Liver (tissue), 5 donors: ENCODE measurements around the gene ZNF426. TPM values are rescaled to one million over a fixed set of nuclear protein-coding genes. Genes with fewer than 3 reads are reported as not detected.

ENCODE experiments used
- MAX ChIP-seq: IDR thresholded peaks from 2 replicates; pipeline ENCODE4 v1.6.1; 2016; ENCODE audit warnings: antibody characterized with exemption
- polyA plus RNA-seq, 2 donors: library from polyadenylated mRNA; stranded (reverse) in 1 of 2; unstranded in 1 of 2; fragments of 200-250 nt in 1 of 2; fragments of >200 nt in 1 of 2; fragmentation: Nextera tagmentation in 1 of 2; extraction: Ambion mirVana in 1 of 2; gene quantifications; one replicate each; pipeline versions ENCODE4 v1.2.1 to v1.2.3, GENCODE V29; 2013 to 2015
- total RNA-seq, 2 donors: library from RNA; depleted of rRNA; stranded (reverse); fragments of >200 nt; gene quantifications; one replicate each; pipeline ENCODE4 v1.2.3, GENCODE V29; 2014
- TF ChIP-seq, protein P1 (sequence below): IDR thresholded peaks from 2 replicates; pipeline ENCODE4 v1.6.1; 2016; ENCODE audit warnings: antibody characterized with exemption, mild to moderate bottlenecking
- donor health status: healthy.
- donor health status: healthy.
- donor health status: healthy.

Gene ZNF426
- total and polyA plus RNA-seq, 4 donors = 0.75 to 6.8 (median 2.8) TPM

GRCh38 chr19:9474975-9475374, 63.5 kb downstream of the ZNF426 start (continued):
- TF ChIP-seq, protein P1, sequence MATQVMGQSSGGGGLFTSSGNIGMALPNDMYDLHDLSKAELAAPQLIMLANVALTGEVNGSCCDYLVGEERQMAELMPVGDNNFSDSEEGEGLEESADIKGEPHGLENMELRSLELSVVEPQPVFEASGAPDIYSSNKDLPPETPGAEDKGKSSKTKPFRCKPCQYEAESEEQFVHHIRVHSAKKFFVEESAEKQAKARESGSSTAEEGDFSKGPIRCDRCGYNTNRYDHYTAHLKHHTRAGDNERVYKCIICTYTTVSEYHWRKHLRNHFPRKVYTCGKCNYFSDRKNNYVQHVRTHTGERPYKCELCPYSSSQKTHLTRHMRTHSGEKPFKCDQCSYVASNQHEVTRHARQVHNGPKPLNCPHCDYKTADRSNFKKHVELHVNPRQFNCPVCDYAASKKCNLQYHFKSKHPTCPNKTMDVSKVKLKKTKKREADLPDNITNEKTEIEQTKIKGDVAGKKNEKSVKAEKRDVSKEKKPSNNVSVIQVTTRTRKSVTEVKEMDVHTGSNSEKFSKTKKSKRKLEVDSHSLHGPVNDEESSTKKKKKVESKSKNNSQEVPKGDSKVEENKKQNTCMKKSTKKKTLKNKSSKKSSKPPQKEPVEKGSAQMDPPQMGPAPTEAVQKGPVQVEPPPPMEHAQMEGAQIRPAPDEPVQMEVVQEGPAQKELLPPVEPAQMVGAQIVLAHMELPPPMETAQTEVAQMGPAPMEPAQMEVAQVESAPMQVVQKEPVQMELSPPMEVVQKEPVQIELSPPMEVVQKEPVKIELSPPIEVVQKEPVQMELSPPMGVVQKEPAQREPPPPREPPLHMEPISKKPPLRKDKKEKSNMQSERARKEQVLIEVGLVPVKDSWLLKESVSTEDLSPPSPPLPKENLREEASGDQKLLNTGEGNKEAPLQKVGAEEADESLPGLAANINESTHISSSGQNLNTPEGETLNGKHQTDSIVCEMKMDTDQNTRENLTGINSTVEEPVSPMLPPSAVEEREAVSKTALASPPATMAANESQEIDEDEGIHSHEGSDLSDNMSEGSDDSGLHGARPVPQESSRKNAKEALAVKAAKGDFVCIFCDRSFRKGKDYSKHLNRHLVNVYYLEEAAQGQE = no peak
- TF ChIP-seq MAX = no peak

Other genes with a start within 250 kb of the ZNF426 start
- gene ZNF699, start 228.8 kb downstream of the ZNF426 start, total RNA-seq = 1 to 10 TPM; 2.5 to 3.0 TPM
- 1 to 10 TPM in 1 of 2 donors, under 1 TPM in 1; 0.91 to 1.1 TPM for gene ZNF699, start 228.8 kb downstream of the ZNF426 start, polyA plus RNA-seq
- gene ZNF559, start 214.5 kb downstream of the ZNF426 start, total RNA-seq = 1 to 10 TPM; 2.6 to 6.2 TPM
- 1 to 10 TPM; 3.1 to 4.1 TPM for gene ZNF559, start 214.5 kb downstream of the ZNF426 start, polyA plus RNA-seq
- under 1 TPM; 0.51 to 0.67 TPM for gene ZNF177, start 175.6 kb downstream of the ZNF426 start, total RNA-seq
- gene ZNF177, start 175.6 kb downstream of the ZNF426 start, polyA plus RNA-seq = under 1 TPM; 0.32 to 0.40 TPM
- 10 to 100 TPM; 11.5 to 14.1 TPM for gene ZNF266, start 103.1 kb downstream of the ZNF426 start, total RNA-seq
- 1 to 10 TPM; 3.2 to 4.9 TPM for gene ZNF266, start 103.1 kb downstream of the ZNF426 start, polyA plus RNA-seq
- not detected for gene ZNF560, start 40.0 kb downstream of the ZNF426 start, total RNA-seq
- not detected for gene ZNF560, start 40.0 kb downstream of the ZNF426 start, polyA plus RNA-seq
- 10 to 100 TPM; 19.8 to 23.5 TPM for gene ZNF121, start 45.9 kb upstream of the ZNF426 start, total RNA-seq
- 1 to 10 TPM; 1.7 to 3.7 TPM for gene ZNF121, start 45.9 kb upstream of the ZNF426 start, polyA plus RNA-seq
- 10 to 100 TPM; 14.3 to 26.8 TPM for gene ZNF561, start 82.6 kb upstream of the ZNF426 start, total RNA-seq
- 10 to 100 TPM in 1 of 2 donors, 1 to 10 TPM in 1; 8.5 to 11.5 TPM for gene ZNF561, start 82.6 kb upstream of the ZNF426 start, polyA plus RNA-seq
- gene ZNF562, start 136.5 kb upstream of the ZNF426 start, total RNA-seq = 10 to 100 TPM; 13.6 to 14.9 TPM
- gene ZNF562, start 136.5 kb upstream of the ZNF426 start, polyA plus RNA-seq = 1 to 10 TPM; 4.1 to 4.4 TPM
- gene ZNF846, start 230.1 kb upstream of the ZNF426 start, total RNA-seq = 1 to 10 TPM; 6.6 to 9.4 TPM
- 1 to 10 TPM; 1.6 to 6.7 TPM for gene ZNF846, start 230.1 kb upstream of the ZNF426 start, polyA plus RNA-seq